ENCODE results near the gene VKORC1.

VKORC1 gene

DNA sequence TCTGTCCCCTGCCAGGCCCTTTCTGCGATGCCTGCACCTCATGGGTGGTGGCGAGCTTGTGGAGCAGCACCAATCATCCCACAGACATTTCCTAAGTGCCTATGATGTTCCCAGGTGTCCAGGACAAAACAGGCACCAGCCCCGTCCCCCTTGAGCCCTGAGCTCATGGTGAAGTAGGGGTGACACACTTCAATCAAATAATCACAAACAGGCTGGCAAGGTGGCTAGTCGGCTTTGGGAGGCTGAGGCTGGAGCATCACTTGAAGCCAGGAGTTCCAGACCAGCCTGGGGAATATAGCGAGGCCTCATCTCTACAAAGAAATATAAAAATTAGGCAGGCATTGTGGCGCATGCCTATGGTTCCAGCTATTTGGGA lies 41.7 kb upstream of the VKORC1 start:
- H3K27me3 ChIP-seq (ENCODE audit: insufficient read depth, poor library complexity, severe bottlenecking), result no peaks in the 10 kb centered on the region
- DNase-seq (ENCODE audit: low read depth in 1 of 2, low spot score in 1 of 2), result no peak
- no peak overlapping the region for H3K4me3 ChIP-seq (replicated peaks; ENCODE audit: insufficient read depth, low read length)
- TF ChIP-seq POLR2AphosphoS5 (IDR thresholded peaks at IDR 0.05; ENCODE audit: low read depth) (no peak), SPI1 (IDR thresholded peaks at IDR 0.05; ENCODE audit: borderline replicate concordance, low read depth) (no peak)
- TF ChIP-seq, protein P1, sequence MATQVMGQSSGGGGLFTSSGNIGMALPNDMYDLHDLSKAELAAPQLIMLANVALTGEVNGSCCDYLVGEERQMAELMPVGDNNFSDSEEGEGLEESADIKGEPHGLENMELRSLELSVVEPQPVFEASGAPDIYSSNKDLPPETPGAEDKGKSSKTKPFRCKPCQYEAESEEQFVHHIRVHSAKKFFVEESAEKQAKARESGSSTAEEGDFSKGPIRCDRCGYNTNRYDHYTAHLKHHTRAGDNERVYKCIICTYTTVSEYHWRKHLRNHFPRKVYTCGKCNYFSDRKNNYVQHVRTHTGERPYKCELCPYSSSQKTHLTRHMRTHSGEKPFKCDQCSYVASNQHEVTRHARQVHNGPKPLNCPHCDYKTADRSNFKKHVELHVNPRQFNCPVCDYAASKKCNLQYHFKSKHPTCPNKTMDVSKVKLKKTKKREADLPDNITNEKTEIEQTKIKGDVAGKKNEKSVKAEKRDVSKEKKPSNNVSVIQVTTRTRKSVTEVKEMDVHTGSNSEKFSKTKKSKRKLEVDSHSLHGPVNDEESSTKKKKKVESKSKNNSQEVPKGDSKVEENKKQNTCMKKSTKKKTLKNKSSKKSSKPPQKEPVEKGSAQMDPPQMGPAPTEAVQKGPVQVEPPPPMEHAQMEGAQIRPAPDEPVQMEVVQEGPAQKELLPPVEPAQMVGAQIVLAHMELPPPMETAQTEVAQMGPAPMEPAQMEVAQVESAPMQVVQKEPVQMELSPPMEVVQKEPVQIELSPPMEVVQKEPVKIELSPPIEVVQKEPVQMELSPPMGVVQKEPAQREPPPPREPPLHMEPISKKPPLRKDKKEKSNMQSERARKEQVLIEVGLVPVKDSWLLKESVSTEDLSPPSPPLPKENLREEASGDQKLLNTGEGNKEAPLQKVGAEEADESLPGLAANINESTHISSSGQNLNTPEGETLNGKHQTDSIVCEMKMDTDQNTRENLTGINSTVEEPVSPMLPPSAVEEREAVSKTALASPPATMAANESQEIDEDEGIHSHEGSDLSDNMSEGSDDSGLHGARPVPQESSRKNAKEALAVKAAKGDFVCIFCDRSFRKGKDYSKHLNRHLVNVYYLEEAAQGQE (IDR thresholded peaks at IDR 0.05; ENCODE audit: insufficient replicate concordance, low read depth), result no peak
- no peak overlapping the region for H3K27ac ChIP-seq (replicated peaks)

DNA sequence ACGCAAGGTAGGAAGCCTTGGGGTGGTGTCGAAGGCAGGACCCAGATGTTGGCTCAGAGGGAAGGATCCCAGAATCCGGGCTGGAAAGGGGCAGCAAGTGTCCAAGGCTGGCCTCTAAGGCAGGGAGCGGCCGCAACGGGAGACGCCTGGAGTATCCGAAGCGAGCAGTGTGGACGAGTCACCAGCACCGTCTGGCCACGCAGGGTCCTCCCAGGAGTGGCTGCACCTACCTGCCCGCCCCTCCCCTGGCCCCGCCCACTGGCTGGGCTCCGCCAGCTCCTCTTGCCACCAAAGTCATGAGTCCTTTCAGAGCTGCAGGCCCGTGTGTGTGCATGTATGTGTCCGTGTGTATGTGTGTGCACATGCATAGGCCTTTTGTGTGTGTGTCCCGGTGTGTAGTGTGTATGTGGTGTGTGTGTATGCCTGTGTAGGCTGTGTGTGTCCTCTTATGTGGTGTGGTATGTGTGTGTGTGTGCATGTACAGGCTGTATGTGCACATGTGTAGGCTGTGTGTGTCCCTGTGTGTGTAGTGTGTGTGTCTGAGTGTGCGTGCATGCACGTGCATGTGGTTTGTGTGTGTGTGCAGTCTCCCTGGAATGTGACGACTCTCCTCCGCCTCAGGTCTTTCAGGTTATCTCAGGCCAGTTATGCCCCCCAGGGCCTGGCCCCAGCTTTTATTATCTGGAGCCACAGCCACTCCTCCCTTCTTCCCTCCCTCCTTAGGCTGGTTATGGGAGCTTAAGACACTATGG lies 41.1 kb upstream of the VKORC1 start, which contains the start of gene PRSS8:
Gene PRSS8 (minus strand): TSS at position 193 of the 752 bp plus-strand sequence. CDS start 229 bp downstream, outside the sequence.
- peak within 1 kb of the TSS; percentile 34 for H3K27ac ChIP-seq (replicated peaks)
- no peaks in the 10 kb centered on the region for H3K27me3 ChIP-seq (ENCODE audit: insufficient read depth, poor library complexity, severe bottlenecking)
- no peak within 1 kb of the TSS for H3K4me3 ChIP-seq (replicated peaks; ENCODE audit: insufficient read depth, low read length)
- no peak for DNase-seq (ENCODE audit: low read depth in 1 of 2, low spot score in 1 of 2)
- TF ChIP-seq GABPA (IDR thresholded peaks at IDR 0.05; ENCODE audit: low read depth), result no peak
- no peak for TF ChIP-seq SPI1 (IDR thresholded peaks at IDR 0.05; ENCODE audit: borderline replicate concordance, low read depth)
- TF ChIP-seq, protein P1 (IDR thresholded peaks at IDR 0.05; ENCODE audit: insufficient replicate concordance, low read depth), result no peak
- TF ChIP-seq POLR2AphosphoS5 (IDR thresholded peaks at IDR 0.05; ENCODE audit: low read depth), result no peak
- TF ChIP-seq, protein P2, sequence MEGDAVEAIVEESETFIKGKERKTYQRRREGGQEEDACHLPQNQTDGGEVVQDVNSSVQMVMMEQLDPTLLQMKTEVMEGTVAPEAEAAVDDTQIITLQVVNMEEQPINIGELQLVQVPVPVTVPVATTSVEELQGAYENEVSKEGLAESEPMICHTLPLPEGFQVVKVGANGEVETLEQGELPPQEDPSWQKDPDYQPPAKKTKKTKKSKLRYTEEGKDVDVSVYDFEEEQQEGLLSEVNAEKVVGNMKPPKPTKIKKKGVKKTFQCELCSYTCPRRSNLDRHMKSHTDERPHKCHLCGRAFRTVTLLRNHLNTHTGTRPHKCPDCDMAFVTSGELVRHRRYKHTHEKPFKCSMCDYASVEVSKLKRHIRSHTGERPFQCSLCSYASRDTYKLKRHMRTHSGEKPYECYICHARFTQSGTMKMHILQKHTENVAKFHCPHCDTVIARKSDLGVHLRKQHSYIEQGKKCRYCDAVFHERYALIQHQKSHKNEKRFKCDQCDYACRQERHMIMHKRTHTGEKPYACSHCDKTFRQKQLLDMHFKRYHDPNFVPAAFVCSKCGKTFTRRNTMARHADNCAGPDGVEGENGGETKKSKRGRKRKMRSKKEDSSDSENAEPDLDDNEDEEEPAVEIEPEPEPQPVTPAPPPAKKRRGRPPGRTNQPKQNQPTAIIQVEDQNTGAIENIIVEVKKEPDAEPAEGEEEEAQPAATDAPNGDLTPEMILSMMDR (IDR thresholded peaks at IDR 0.05; ENCODE audit: insufficient read depth, low read length), result no peak

DNA sequence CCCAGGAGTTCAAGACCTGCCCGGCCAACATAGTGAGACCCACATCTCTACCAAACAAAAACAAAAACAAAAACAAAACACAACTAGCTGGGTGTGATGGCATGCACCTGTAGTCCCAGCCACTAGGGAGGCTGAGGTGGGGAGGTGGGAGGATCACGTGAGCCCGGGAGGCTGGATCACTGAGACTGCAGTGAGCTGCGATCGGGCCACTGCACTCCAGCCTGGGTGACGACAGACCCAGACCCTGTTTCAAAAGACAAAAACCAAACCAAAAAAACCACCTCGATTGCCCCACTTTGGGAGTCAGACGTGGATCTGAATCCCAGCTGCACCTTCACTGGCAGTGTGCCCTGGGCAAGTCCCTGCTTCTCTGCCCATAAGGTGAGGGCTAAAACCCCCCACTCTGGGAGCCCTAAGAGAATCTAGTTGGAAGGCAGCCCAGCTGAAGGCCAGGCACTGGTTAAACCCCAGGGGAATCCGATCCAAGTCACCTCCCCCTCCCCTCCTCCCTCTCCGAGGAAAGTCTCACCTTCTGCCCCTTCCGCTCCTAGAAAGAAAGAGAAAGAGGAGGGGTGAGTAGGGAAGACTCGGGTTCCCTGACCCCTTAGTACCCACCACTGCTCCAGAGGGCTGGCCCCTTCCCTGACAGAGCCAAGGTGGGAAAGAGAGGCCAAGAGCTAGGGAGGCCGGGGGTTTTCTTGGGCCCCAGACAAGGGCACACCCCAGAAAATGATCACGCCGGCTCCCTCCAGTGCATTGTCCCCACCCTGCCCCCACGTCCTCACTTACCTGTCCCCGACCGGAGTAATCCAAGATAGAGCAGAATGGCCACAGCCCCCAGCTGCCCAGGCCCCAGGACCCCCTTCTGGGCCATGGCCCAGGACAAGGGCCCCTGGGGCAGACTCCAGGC lies 40.3 kb upstream of the VKORC1 start:
- TF ChIP-seq, protein P2 (IDR thresholded peaks at IDR 0.05; ENCODE audit: insufficient read depth, low read length), result no peak
- TF ChIP-seq GABPA (IDR thresholded peaks at IDR 0.05; ENCODE audit: low read depth) (no peak), POLR2AphosphoS5 (IDR thresholded peaks at IDR 0.05; ENCODE audit: low read depth) (peak; percentile 75)
- Histone ChIP-seq H3K4me3 (replicated peaks; ENCODE audit: insufficient read depth, low read length) (no peak overlapping the region), H3K27ac (replicated peaks) (peak overlapping the region; percentile 34), H3K27me3 (ENCODE audit: insufficient read depth, poor library complexity, severe bottlenecking) (no peaks in the 10 kb centered on the region)
- peak; percentile 43 to 84 for DNase-seq (ENCODE audit: low read depth in 1 of 2, low spot score in 1 of 2)

DNA sequence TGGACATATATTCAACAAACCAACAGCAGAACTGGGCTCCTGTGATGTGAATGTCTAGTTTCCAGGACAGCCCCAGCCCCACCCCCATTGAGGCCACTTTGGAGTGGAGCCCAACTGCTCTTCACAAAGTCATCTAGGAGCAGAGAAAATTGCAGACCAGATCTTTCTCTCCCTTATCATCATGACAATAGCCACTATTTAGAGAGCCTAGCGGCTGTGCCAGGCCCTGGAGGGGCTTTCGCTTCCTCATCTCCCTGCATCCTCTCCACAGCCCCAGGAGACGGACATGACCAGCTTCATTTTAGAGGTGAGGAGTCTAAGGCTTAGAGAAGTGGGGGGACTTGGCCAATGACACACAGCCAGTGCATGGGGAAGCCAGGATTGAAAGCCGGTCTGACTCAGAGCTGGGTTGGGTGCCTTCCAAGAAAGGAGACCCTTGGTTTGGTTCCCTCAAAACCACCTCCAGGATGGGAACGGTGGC lies 39.5 kb upstream of the VKORC1 start:
- H3K27me3 ChIP-seq (ENCODE audit: insufficient read depth, poor library complexity, severe bottlenecking), result no peaks in the 10 kb centered on the region
- peak; percentile 32 to 61 for DNase-seq (ENCODE audit: low read depth in 1 of 2, low spot score in 1 of 2)
- H3K4me3 ChIP-seq (replicated peaks; ENCODE audit: insufficient read depth, low read length), result no peak overlapping the region
- TF ChIP-seq, protein P2 (IDR thresholded peaks at IDR 0.05; ENCODE audit: insufficient read depth, low read length), result no peak
- TF ChIP-seq GABPA (IDR thresholded peaks at IDR 0.05; ENCODE audit: low read depth), result no peak
- TF ChIP-seq SPI1 (IDR thresholded peaks at IDR 0.05; ENCODE audit: borderline replicate concordance, low read depth), result no peak
- no peak for TF ChIP-seq POLR2AphosphoS5 (IDR thresholded peaks at IDR 0.05; ENCODE audit: low read depth)
- TF ChIP-seq, protein P1 (IDR thresholded peaks at IDR 0.05; ENCODE audit: insufficient replicate concordance, low read depth), result no peak
- peak overlapping the region; percentile 34 for H3K27ac ChIP-seq (replicated peaks)

All from HL-60 (cell line).